Epidermal melanocyte (primary cell): ENCODE measurements around the gene ARHGAP9.
A peak's percentile ranks its signal among the peaks of the same experiment; 100 is the strongest.
"Not testable (repeated sequence)": the region's sequence is repeated elsewhere in the genome, so short reads cannot be mapped to it uniquely, and the experiment has no call there.

ENCODE experiments used
- DNase-seq: peaks from one replicate; pipeline ENCODE4 v3.0.0; 2011; ENCODE audit warnings: low spot score; ENCODE audit not compliant: insufficient read length

Gene ARHGAP9

DNA sequence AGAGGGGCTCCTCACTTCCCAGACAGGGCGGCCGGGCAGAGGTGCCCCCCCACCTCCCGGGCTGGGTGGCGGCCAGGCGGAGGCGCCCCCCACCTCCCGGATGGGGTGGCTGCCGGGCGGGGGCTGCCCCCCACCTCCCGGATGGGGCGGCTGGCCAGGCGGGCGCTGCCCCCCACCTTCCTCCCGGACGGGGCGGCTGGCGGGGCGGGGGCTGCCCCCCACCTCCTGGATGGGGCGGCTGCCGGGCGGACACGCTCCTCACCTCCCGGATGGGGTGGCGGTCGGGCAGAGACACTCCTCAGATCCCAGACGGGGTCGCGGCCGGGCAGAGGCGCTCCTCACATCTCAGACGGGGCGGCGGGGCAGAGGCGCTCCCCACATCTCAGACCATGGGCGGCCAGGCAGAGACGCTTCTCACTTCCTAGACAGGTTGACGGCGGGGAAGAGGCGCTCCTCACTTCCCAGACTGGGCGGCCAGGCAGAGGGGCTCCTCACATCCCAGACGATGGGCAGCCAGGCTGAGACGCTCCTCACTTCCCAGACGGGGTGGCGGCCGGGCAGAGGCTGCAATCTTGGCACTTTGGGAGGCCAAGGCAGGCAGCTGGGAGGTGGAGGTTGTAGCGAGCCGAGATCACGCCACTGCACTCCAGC, 15.5 kb upstream of the ARHGAP9 start:
- DNase-seq: not testable (repeated sequence)

DNA sequence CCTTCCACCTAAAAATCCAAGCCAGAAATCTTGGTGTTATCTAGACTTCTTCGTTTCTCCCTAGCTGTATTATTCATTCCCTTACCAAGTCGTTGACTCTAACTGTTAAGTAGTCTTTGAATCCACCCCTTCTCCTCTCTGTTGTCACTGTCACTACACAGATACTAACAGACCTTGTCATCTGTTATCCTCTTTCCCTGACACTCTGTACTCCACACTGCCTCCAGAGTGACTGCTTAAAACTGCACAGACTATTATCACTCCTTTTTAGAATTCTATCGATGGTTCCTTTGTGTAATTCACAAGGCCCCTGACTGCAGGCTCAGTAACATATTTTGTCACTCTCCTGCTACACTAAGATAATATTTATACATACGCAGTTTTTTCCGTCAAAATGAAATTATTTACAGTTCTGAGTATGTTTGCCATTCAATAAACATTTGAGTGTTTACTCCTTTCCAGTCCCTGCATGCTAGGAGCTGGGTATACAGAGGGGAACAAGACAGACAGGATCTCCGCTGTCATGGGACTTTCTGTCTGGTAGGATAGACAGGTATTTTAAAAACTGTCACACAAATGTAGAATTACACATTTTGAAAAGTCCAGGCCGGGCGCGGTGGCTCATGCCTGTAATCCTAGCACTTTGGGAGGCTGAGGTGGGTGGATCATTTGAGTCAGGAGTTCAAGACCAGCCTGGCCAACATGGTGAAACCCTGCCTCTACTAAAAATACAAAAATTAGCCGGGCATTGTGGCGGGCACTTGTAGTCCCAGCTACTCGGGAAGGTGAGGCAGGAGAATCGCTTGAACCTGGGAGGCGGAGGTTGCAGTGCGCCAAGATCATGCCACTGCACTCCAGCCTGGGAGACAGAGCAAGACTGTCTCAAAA, 12.0 kb upstream of the ARHGAP9 start:
- DNase-seq: no peak

DNA sequence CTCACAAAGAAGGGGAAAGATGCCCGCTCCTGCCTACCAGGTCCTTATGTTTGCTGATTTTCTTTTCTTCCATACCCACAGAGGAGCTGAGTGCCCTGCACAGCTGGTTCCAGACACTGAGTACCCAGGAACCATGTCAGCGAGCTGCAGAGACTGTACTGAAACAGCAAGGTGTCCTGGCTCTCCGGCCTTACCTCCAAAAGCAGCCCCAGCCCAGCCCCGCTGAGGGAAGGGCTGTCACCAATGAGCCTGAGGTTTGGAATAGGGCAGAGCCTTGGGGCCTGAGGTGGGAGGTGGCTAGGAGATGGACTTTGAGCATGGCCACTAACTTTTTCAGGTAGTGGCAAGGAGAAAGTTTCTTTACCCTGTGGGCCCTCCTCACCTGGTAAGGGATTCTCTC, 10.5 kb upstream of the ARHGAP9 start:
- no peak for DNase-seq

DNA sequence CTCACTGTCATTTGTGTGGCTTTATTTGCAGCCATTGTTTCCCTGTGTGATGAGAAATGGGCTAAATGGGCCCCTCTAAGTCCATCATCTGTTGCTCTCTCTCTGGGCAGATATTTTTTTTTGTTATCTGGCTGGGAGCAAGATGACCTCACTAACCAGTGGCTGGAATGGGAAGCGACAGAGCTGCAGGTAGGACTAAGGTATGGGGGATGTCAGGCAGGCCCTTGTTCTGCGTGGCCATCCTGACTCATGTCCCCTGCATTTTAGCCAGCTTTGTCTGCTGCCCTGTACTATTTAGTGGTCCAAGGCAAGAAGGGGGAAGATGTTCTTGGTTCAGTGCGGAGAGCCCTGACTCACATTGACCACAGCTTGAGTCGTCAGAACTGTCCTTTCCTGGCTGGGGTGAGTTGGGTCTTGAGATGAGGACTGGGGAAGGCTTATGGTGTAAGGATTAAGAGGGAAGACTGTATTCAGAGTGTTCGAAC, 9.5 kb upstream of the ARHGAP9 start:
- DNase-seq: no peak

DNA sequence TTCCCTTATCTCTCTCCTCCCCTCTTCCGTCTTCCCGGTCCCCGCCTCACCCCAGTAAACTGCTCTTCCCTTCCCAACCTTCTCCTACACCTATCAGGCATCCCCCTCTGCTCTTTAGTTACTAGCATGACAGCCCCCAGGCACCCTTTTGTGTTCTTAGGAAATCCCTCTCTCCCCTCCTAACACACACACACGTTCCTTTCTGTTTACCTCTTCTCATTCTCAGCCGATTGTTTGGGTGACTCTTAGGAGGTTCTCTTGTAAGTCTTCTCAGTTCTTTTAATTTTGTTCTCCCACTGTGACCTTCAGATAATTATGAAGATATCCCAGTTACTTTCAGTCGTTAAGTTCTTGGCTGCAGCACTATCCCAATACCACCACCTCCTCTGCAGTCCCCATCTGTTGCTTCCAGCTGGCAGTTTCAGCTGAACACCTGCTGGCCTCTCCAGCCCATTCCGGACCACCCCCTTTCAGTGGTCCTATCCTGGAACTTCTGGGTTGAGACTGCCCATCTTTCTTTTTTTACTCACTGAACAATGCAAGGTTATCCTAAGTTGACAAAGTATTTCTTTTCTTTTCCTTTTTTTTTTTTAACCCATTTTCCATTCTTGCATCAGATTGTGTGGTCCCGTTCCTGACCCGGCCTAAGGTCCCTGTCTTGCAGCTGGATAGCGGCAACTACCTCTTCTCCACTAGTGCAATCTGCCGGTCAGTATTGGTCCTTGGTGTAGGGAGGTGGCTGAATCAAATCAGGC, 8.9 kb upstream of the ARHGAP9 start:
- no peak for DNase-seq

DNA sequence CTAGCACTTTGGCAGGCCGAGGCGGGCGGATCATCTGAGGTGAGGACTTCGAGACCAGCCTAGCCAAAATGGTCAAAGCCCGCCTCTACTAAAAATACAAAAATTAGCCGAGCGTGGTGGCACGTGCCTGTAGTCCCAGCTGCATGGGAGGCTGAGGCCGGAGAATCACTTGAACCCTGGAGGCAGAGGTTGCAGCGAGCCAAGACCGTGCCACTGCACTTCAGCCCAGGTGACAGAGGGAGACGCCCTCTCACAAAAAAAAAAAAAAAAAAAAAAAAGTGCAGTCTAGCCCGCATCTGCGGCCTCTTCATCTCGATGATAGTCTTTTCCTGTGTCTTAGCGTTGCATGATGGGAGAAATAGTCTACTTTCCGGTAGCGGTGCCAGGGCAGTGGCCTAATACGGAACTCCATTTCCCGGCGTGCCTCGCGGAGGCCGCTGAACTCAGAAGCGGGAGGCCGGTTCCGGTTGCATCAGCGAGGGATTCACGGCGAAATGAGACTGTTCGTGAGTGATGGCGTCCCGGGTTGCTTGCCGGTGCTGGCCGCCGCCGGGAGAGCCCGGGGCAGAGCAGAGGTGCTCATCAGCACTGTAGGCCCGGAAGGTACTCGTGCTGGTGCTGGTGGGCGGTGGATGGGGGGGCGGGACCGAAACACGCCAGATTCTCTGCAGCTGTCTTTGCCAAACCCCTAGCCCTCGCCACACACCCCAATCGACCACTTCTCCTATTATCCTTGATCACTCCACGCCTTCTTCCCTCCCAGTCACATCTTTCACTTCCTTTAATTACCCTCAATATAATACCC, 8.1 kb upstream of the ARHGAP9 start, which contains the start of gene MARS1:
TSS of gene MARS1 (plus strand) at position 472 of the 805 bp plus-strand sequence. CDS start at position 495, 23 bp downstream.
- peak; percentile 91 for DNase-seq

DNA sequence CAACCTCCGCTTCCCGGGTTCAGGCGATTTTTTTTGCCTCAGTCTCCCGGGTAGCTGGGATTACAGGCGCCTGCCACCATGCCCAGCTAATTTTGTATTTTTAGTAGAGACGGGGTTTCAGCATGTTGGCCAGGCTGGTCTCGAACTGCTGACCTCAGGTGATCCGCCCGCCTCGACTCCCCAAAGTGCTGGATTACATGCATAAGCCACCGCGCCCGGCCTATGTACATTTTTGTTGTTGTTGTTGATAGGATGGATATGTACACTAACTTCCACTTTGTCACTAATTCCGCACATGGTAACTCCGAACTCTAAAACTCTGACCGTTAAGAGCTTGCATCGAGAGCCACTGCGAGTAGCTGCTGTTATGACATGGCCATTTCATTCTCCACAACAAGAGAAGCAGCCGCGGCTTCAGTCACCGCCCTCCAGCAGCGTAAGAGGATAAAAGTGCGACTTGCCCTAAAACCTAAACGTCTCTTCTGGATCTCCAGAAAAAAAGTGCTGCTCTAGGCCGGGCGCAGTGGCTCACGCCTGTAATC, 7.5 kb upstream of the ARHGAP9 start:
- DNase-seq: no peak

DNA sequence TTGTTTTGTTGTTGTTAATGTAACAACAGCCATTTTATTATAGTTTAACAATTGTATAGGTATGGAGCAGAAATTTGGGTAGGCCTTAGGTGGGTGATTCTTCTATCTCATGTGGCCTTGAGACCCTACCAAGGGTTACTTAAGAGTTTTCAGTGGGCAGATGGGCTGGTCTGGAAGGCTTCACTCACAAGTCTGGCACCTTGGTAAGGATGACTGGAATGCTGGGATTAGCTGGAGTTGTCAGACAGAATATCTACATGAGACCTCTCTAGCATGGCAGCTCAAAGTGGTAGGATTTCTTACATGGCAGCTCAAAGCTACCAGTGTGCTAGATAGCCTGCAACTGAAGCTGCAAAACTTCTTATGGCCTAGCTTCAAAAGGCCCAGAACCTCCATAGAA, 6.0 kb upstream of the ARHGAP9 start:
- no peak for DNase-seq

DNA sequence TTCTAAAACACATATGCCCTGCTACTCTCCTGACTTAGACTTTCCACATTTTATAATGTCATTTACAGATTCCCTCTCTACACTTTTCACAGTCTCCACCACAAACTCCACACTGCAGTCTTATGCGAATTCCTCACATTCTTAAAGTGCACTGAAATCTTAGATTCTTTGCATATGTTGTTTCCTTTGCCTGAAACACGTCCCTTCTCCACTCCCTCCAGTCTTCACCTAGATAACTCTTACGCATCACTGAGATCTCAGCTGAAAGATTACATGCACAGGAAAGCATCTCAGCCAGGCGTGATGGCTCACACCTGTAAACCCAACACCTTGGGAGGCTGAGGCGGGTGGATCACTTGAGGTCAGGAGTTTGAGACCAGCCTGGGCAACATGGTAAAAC, 3.8 kb upstream of the ARHGAP9 start:
- DNase-seq: no peak

DNA sequence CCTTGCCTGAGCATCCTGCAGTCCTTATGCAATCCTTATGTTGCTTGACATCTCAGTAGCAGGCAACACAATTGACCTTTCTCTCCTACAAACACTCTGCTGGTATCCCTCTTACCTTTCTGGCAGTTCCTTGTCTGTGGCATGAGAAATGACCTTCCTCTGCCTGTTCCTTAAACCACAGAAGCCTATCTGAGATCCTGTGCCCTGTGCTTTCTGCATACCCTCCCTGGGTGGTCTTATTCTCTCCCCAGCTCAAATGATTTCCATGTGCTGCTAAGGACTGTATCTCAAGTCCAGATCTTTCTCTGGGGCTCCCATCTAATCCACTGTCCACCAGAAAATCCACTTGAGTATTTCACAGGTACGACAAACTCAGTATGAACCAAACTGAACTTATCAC, 2.0 kb upstream of the ARHGAP9 start:
- no peak for DNase-seq

DNA sequence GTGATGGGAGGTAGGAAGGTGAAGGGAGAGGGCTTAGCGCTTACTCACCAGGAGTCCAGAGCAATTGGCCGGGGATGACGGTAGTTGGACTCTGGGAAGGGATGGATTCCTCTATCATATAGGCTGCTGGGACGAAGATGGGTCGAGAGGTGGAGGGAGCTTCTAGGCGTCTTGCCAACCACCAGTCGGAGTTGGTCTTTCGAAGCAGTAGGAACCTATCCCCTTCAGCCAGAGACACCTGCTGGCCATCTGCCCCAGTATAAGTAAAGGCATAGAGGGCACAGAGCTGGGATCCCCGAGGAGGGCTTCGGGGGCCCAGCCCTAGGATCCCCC, 657 bp downstream of the ARHGAP9 start:
- no peak for DNase-seq

DNA sequence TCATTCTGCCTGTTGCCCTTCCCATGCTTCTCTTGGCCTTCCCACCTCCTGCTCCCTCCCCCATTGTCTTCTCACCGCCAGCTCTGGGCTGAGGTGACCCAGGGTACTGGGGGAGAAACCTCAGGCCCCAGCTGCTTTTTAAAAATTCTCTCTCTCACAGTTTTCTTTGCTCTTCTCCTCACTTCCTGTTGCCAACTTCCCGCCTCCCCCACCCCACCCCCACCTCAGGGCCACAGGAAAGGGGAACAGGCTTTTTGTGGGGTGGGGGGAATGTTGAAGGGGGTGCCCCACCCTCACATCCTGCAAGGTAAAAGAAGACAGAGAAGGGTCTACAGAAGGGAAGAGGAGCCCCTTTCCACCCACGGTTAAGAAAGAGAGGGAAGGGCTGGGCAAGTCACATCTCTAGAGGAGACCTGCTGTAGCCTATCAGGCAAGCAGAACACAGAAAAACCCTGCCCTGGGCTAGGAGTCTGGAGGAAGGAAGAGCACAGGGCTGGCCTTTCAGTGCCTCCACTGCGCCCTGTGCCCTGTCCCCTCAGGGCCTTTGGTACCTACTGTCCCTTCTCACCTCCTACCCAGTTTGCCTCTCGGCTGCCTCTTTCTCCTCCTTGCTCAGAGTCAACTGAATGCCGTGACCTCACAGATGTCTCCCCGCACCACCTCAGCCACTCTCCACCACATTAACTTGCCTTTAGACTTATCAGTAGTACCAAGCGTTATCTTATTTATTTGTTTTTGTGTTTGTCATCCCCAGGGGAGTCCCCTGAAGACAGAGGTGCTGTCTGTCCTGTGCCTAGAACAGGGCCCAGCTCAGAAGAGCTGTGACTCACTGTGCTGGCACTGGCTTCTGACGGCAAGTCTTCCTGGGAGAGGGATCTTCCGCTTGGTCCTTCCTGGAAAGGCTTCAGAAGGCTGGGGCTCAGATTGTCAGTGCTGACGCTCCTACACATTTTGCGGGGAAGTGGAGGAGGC, 1.7 kb downstream of the ARHGAP9 start:
- peak; percentile 14 for DNase-seq

DNA sequence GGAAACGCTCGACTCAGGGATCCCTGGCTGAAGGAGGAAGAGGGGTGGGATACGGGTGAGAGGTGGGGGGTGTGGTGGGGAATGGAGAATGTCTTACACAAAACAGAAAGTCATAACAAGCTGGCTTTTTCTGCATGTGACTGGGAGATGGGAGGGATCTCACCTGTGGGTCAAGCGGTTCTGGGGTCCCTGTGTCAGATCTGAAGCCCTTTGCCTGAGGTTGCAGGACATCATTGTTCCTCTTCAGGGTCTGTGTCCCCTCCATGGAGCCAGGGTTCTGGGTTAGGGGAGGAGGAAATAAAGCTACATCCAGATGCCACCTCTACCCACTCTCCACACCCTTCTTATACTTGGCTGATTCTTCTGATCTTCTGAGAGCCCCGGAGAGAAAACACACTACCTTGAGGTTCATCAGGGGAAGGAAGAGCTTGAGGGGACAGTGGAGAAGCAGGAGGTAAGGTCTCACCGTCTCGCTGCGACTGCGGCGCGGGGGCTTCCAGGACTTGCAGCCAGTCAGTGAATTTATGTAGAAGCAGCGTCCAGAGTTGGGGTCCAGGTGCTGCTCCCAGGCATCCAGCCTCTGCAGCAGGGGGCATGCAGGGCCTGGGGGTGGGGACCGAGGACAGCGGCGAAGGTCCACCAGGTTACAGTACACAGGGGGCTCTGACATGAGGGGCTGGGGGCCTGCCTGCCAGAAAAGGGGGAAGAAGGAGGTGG, 2.5 kb downstream of the ARHGAP9 start:
- peak; percentile 4 for DNase-seq

DNA sequence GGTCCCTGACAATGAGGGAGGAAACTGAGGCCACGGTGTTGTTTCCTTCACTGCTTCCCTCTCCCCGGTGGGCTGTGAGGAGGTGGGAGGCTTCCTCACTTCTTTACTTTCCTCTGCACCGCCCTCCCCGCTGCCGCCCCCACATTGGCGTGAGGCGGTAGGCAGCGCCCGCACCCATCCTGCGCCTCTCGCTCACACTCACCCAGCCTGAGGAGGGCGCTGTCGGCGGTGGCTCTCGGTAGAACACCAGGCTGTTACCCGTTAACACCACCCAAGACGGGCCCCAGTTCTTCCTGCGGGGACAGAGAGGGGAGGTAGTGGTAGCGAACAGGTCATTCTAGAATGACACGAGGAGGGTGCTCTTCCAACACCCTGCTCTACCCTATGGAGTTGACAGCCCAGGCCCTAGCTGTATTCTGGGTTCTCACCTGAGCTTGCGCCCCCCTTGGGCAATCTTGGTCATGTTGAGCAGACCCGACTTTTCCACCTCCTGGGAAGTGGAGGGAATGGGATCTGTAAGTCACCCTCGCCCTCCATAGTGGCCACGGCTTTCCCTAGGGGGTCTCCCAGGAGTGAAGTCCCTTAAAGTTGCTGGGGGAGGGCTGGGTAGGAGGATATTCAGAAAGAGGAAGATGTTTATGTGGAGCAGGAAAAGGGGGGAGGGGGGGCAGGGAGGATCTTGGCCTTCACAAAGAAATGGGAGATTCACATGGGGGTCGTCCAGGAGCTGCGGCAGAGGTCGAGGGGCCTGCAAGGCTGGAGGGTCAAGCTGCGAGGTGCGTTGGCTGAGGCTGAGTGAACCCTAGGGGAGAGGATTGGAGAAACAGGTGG, 3.3 kb downstream of the ARHGAP9 start:
- DNase-seq: no peak

DNA sequence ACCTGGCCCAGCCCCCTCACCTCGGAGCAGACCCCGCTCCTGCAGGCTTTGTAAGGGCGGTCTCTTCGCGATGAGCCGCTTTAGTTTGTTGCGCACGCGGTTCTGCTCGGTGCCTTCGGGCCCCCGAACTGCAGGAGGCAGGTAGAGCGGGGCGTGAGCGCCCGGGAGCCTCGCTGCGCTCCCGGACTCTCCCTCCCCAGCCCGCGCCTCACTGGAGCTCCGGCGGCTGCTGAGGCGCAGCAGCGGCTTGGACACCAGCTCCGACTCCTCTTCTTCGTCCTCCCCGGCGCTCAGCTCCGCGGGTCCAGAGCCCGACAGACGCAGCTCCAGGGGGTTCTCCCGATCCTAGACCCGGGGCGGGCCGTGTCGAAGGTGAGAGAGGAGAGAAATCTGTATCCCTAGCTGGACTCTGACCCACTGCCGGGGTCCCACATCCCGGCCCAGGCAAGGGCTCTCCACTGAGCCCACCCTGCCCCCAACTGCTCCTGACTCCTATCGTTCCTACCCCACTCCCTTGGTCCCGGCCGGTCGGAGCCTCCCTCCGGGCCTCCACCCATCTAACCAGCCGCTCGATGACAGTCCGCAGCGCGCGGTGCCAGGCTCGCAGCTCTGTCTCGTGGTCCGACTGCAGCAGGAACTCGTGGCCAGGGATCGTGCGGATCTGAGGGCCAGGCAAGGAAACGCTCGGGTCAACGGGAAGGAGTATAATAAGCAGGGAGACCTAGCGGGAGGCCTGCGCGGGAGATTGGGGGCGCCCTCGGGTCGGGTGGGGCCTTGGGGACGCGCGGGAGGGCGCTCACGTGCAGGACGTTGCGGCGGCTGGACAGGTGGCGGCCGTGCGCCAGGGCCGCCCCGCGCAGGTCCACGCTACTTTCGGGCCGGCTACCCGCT, 4.2 kb downstream of the ARHGAP9 start:
- peak; percentile 67 for DNase-seq

DNA sequence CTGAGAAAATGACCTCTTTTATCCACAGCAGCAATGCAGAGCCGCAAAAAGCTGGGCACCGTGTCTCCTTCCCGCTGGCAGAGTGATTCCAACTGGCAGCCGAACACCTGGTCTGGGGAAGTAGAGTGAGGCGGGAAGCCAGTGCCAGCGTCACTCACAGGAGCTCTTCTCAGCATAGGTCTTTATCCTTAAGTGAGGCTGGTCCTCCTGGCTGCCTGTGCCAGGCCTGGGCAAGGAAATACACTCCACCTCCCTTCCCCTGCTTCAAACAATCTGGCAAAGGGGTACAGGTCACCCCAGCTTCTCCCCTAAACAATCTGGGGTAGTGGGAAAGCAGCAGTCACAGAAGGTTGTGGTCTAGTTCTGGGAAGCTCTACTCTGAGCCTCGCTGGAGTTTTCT, 4.8 kb downstream of the ARHGAP9 start:
- DNase-seq: no peak

DNA sequence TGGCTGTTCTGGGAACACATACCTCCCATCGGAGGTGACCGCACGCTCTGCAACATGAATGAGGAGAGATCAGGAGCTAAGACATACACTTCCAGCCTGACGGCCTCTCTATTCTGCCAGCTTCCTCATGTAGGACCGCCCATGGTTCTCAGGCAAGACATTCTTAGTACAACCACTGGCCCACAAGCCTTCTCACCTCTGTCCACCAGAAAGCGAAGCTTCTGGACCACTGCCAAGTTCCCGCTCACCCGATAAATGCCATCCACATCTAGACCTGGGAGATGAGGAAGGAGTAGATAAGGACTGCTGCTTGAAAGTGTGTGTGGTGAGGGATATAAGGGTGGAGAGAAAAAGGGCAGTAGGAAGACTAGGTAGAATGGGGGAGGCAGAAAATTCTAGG, 5.2 kb downstream of the ARHGAP9 start:
- no peak for DNase-seq
